Measurements from ENCODE around the gene NEDD8. TPM values are rescaled to one million over a fixed set of nuclear protein-coding genes. Genes with fewer than 3 reads are reported as not detected.

The NEDD8 gene
- polyA plus RNA-seq, 1 donor from 2014 or later, result 431 TPM

DNA sequence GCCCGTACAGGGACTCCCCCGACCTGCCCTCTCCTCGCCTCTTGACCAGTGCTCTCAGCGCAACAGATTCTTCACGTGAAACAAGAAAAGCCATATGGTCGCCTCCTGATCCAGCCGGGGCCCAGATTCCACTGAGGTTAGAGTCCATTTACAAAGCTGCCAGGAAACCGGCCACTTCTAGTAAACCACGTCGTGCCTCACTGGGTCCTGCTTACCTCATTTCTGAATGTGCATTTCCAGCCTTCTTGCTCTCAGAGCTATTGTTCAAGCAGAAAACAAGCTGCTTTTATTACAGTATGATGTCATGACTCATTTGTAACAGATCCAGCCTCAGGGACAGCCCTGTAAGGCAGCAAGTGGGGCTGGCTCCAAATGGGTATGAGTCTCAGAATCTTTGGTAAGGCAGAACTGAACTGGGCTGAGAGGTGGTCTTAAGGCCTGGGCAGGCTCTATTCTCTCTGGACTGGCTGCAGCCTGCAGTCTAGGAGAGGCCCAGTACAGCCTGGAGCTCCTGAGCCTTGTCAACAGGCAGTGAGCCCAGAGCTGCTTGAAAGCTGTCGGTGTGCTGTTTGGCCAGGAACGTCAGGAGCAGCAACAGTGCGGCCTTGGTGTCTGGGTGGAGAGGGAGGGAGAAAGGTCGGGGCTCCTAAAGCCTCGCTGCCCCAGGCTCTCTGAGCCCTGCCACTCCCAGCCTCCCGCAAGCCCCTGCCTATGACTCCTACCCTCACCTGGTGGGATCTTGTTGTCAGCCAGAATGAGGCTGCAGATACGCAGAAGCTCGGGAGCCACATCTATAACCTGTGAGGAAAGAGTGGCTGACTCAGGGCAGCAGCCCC is 52.0 kb downstream of the NEDD8 start:
- Histone ChIP-seq H2AFZ (ENCODE audit: low read depth, low read length) (no peak overlapping the region), H3K79me2 (replicated peaks; ENCODE audit: insufficient read depth, low read length) (no peaks in the 10 kb centered on the region), H3K4me2 (ENCODE audit: low read length) (no peak overlapping the region), H4K20me1 (ENCODE audit: insufficient read depth) (no peaks in the 10 kb centered on the region), H3K9me3 (ENCODE audit: low read length) (no peaks in the 10 kb centered on the region), H3K36me3 (ENCODE audit: insufficient read depth, low read length) (no peaks in the 10 kb centered on the region), H3F3A (ENCODE audit: insufficient read depth, low read length, poor library complexity, severe bottlenecking) (no peaks in the 10 kb centered on the region), H3K27me3 (ENCODE audit: insufficient read depth, low read depth, low read length) (no peaks in the 10 kb centered on the region), H3K27ac (ENCODE audit: low read length) (no peak overlapping the region), H3K9me2 (ENCODE audit: insufficient read depth, low read length) (no peaks in the 10 kb centered on the region), H3K9ac (ENCODE audit: low read length) (no peak overlapping the region), H3K4me3 (ENCODE audit: low read length) (no peak overlapping the region)
- TF ChIP-seq POLR2AphosphoS5 (IDR thresholded peaks at IDR 0.05), result no peak
- no peak for TF ChIP-seq EZH2 (IDR thresholded peaks at IDR 0.05; ENCODE audit: borderline replicate concordance, insufficient read depth, low read length, poor library complexity, severe bottlenecking)
- TF ChIP-seq RAD21 (conservative IDR thresholded peaks at IDR 0.05), result no peak
- TF ChIP-seq, protein P1, sequence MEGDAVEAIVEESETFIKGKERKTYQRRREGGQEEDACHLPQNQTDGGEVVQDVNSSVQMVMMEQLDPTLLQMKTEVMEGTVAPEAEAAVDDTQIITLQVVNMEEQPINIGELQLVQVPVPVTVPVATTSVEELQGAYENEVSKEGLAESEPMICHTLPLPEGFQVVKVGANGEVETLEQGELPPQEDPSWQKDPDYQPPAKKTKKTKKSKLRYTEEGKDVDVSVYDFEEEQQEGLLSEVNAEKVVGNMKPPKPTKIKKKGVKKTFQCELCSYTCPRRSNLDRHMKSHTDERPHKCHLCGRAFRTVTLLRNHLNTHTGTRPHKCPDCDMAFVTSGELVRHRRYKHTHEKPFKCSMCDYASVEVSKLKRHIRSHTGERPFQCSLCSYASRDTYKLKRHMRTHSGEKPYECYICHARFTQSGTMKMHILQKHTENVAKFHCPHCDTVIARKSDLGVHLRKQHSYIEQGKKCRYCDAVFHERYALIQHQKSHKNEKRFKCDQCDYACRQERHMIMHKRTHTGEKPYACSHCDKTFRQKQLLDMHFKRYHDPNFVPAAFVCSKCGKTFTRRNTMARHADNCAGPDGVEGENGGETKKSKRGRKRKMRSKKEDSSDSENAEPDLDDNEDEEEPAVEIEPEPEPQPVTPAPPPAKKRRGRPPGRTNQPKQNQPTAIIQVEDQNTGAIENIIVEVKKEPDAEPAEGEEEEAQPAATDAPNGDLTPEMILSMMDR (IDR thresholded peaks at IDR 0.05; ENCODE audit: poor library complexity, severe bottlenecking), result no peak
- no peak for TF ChIP-seq MXI1 (conservative IDR thresholded peaks at IDR 0.05; ENCODE audit: poor library complexity, severe bottlenecking)
- no peak for TF ChIP-seq TAF1 (IDR thresholded peaks at IDR 0.05; ENCODE audit: low read depth)
- no peak for TF ChIP-seq EP300 (conservative IDR thresholded peaks at IDR 0.05; ENCODE audit: poor library complexity, severe bottlenecking)
- TF ChIP-seq REST (IDR thresholded peaks at IDR 0.05; ENCODE audit: borderline replicate concordance), result no peak
- TF ChIP-seq SMC3 (conservative IDR thresholded peaks at IDR 0.05; ENCODE audit: poor library complexity), result no peak

DNA sequence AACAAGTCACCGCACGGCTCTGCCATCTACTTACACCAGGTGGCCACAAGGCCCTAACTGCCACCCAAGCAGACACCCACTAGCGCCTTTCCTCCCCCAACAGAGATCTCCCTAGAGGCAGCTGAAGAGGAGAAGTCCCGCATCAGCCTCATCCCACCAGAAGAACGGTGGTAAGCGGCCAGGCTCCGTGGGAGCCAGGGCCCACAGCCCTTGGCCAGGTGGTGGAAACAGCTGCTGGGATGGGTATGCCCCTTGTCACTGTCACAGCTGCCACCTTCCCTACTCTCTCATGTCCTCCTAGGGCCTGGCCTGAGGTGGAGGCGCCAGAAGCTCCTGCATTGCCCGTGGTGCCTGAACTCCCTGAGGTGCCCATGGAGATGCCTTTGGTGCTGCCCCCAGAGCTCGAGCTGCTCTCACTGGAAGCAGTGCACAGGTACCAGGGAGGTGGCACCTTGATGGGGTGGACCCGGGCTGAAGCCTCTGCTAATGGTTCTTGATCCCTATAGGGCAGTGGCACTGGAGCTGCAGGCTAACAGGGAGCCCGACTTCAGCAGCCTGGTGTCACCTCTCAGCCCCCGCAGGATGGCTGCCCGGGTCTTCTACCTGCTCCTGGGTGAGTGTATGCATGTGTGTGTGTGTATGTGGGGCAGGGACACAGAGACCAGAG is 52.7 kb downstream of the NEDD8 start:
- Histone ChIP-seq H3F3A (ENCODE audit: insufficient read depth, low read length, poor library complexity, severe bottlenecking) (no peaks in the 10 kb centered on the region), H3K9me2 (ENCODE audit: insufficient read depth, low read length) (no peaks in the 10 kb centered on the region), H2AFZ (ENCODE audit: low read depth, low read length) (no peak overlapping the region), H3K9ac (ENCODE audit: low read length) (no peak overlapping the region), H3K9me3 (ENCODE audit: low read length) (no peaks in the 10 kb centered on the region), H3K27ac (ENCODE audit: low read length) (no peak overlapping the region), H3K79me2 (replicated peaks; ENCODE audit: insufficient read depth, low read length) (no peaks in the 10 kb centered on the region), H3K36me3 (ENCODE audit: insufficient read depth, low read length) (no peaks in the 10 kb centered on the region), H3K4me2 (ENCODE audit: low read length) (no peak overlapping the region), H3K4me3 (ENCODE audit: low read length) (no peak overlapping the region), H4K20me1 (ENCODE audit: insufficient read depth) (no peaks in the 10 kb centered on the region), H3K27me3 (ENCODE audit: insufficient read depth, low read depth, low read length) (no peaks in the 10 kb centered on the region)
- no peak for TF ChIP-seq MXI1 (conservative IDR thresholded peaks at IDR 0.05; ENCODE audit: poor library complexity, severe bottlenecking)
- no peak for TF ChIP-seq EP300 (conservative IDR thresholded peaks at IDR 0.05; ENCODE audit: poor library complexity, severe bottlenecking)
